DMS 273 treated with DMSO at 0.1 percent for 48 hours (cell line): ENCODE results near the gene FMNL2.

Experiments
- DNase-seq: peaks from one replicate; lab custom pipeline; 2025; lab: John Stamatoyannopoulos, UW

FMNL2 gene

DNA sequence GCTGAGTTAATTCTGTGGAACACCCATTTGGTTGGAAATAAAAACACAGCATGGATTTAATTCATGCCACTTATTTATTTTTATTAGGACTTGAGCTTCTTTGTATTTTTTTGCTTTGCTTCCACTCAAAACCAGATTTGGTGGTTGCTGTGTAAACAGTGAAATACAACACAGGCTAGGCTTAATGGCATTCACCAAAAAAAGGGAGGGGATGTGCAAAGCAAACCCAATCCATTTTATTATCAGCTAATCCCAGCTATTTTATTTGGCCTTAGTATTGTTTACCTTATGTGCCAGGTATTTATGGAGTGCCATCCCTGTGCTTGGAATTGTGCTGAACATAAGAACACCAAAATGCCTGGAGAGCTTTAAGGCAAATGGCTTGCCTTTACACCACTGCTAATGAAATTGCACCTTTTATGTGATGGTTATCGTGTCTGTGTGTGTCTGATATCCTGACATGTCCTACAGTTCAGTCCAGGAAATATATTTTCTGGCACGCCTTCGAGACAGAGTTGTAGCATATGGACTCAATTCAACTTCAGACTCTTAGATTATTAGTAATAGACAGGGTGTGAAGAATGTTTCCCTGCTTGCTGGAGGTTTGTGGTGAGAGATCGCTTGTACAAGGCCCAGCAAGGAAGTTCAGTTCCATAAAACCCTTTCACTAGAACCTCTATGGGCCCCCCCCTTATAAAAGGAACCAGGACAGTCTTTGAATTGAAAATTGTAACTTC, 282.6 kb downstream of the FMNL2 start:
- no peak for DNase-seq

DNA sequence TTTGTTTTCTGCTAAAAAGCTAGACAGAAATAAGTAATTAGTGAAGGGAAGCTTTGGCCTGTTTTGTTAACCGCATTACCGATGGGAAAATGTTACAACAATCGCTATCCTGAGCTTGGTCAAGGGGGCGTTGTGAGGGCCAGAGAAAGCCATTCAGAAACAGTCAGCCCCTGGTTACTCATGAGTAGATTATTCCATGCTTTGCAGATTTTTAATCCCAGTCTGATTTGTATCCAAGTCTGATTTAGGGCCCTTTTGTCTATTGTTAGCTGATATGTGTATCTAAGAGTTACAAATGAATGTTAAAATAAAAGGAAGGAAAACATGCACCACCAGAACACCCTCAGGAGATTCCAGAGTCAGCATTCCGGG, 283.2 kb downstream of the FMNL2 start:
- no peak for DNase-seq

DNA sequence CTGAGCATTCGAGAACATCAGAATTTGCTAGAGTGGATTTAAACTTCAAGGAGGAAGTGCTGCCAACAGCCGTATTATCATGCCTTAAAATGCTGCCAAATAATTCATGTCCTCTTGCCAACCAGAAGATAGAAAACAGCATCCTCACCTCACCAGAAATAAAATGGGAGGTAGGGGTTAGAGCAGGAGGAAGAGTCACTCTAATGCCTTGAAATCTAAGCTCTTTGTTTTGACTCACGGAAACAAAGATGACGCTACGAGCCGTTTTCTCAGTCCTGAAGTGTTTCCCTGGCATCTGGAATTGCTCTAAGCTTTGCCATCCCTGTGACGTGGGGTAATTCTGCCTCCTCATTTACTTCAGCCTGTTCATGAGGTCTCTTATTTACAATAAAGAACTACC, 285.2 kb downstream of the FMNL2 start:
- DNase-seq: no peak

DNA sequence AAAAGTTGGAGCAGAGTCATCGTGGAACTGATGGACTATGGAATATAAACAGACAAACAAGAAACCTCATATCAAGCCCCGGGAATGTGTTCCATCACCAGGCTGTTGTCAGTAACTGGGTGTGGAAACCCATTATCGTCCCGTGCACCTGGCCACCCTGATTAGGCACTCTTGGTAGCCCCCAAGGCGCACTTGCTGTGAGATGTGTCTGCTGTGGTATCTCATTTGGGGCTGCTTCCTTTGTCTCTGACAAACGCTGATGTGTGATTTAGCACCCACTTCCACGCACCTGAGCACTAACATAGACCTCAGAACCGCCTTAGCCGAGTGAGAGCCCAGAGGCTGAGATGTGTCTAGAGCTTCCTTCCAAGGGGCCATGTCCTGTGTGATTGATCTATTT, 286.0 kb downstream of the FMNL2 start:
- DNase-seq: no peak

DNA sequence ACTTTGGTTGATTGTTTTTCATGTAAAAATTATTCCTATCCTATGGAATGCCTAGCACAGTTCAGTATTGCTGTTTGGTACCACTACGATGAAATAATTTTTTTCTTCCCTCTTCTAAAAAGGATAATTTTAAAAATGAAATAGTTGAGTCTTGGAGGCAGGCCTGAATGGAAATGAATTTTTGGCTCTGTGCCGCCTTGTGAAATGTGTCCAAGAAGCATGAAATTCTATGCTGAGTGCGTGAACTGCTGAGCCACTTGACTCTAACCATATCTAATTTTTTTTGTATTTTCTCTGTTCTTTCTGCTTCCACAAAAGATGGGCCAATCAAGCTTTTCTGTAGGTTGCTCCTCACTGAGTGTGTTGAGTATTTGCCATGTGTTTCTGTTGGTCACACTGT, 287.2 kb downstream of the FMNL2 start:
- no peak for DNase-seq

DNA sequence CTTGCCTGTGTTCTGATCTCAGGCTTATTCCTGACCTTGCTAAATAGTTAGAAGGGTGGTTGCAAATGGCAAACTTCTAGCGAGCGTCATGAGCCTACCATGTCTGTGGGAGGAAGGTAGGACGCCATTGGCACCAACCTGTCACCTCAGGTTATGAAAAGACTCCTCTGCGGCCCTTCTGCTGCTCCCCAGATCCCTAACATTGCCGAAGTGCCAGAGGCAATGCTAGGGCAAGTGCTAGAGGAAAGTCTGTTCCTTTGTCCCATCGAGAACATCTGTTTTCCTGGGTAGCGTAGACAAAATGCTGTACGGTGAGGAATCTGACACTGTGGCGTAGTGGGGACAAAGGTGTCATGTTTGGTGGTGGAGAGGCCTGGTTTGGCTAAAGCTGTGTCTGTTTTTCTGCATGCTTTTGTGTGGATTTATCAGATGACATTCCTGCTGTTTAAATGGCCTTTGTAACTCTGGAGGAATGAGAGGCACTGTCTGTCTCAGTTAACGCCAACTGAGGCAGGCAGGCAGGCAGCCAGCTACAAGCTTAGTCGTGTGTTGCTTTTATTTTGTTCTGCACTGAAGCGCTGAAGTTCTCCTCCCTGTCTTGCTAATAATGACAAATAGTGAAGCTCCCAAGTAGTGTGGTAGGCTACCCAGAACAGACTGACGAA, 288.2 kb downstream of the FMNL2 start:
- DNase-seq: no peak

DNA sequence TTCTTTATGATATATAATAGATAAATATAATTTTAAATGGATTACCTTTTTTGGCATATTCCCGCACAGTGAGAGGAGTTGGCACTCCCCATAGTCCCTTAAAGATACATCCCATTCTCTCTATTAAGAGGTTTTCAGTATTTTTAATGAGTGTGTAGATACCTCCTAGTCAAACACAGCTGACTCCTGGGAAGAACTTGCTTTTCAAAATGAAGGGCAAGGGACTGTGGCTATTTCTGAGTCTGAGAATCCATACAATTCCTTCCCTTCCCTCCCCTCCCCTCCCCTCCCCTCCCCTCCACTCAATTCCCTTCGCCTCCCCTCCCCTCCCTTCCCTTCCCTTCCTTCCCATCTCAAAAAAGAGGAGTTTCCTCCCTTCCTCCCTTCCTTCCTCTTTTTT, 288.8 kb downstream of the FMNL2 start:
- no peak for DNase-seq

DNA sequence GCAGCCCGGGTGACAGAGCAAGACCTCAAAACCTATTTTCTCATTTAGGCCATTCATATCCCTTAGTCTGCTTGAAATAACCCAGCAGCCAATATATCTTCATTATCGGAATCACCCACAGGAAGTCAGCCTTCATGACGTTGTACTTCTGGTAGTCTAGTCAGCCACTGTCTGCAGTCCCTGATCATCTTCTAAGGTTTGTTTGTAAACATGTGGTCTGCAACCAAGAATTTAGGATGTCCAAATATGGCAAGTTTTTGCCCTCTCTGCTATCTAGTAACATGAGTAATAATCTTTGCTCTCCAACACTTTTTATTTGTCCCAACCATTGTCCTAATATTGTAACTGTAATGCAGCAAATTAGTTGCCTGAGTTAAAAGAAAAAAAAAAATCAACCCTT, 289.8 kb downstream of the FMNL2 start:
- no peak for DNase-seq

DNA sequence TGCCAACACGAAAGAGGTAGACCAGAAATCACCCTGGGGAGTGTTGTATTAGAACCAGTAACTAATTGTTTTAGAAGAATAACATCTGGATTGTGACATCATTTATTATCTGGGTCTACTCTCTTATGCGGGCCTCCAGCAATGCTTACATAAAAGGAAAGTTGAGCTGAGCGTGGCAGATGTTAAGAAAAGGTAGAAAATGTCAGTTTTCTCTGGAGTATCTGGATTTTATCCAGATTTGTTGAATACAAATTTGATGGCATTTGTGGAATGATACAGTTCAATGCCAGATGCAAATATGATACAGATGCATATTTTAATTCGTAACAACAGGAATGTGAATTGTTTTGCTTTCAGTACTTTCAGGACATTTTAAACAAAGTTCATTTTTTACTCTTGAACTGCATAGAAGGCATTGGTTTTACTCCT, 292.0 kb downstream of the FMNL2 start:
- no peak for DNase-seq

DNA sequence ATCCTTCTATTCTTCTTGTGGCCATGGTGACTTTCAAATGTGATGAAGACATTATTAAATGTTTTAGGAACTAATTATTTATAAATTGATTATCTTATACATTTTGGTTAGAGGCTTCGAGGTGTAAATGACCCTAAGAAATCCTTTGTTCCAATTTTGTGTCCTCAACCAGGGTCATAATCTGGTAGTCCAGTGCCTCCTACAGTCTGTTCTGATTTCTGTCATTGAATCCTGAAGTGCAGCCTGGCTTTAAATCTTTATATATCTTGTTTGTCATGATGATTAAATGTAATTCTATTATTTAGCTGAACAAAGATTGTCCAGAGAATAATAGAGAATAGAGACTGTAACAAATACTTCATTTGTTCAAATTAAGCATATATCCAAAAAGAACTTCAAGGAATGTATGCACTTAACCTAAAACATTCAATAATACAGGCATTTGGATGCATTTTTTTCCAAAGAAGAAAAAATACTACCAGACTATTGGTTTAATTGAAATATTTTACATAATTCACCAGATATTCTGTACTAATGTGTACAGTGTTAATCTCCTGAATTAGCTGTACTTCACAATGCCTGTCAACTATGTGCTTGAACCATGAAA, 292.5 kb downstream of the FMNL2 start:
- no peak for DNase-seq

DNA sequence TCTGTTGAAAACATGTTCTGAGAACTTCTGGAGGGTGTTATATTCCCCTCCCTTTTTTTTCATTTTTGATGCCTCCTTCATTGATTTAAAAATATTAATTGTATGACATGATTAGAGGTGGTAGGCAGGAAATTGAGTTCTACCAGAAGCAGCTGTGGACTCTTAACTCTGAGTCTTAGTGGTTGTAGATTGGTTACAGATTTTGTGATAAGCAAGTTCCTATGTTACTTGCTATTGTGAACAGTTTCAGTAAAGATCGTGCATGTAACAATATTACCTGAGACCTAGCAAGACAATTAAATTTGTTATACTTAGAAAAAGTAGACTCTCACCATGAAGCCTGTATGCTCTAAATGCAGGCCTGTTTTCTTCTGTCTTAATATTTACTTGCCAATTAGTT, 294.2 kb downstream of the FMNL2 start:
- DNase-seq: no peak

DNA sequence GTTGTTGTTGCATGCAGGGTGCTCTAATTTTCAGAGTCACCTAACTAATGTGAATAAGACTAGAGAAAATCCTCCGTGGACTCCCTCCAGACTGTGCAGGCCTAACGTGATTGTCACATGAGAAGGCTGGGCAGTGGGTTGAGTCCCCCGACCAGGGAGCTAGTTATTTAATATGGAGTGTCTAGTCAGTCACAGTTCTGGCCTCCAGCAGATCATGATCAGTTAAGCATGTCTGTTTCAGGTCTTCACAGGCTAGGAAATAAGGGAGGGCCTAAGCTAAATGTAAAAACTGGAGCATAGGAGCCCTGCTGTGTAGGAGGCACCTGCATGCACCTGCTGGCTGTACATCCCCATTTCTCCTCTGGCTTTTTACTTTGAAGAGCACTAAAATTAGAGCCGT, 295.5 kb downstream of the FMNL2 start:
- no peak for DNase-seq

DNA sequence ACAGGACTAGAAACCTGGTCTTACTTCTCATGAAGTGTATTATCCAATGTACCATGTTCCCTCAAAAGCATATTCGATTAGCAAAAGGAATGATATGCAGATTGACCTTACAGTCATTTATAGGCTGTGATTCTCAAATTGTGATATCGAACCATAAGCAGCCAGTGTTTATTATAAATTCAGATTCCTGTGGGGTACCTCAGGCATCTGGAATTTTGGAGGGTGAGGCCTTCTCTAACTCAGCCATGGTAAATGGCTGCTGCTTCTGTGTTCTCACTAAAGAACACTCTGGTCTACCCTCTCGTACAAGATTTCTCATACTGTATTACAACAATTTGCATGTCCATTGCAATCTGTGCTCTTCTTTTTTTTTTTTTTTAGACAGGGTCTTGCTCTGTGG, 297.8 kb downstream of the FMNL2 start:
- no peak for DNase-seq

DNA sequence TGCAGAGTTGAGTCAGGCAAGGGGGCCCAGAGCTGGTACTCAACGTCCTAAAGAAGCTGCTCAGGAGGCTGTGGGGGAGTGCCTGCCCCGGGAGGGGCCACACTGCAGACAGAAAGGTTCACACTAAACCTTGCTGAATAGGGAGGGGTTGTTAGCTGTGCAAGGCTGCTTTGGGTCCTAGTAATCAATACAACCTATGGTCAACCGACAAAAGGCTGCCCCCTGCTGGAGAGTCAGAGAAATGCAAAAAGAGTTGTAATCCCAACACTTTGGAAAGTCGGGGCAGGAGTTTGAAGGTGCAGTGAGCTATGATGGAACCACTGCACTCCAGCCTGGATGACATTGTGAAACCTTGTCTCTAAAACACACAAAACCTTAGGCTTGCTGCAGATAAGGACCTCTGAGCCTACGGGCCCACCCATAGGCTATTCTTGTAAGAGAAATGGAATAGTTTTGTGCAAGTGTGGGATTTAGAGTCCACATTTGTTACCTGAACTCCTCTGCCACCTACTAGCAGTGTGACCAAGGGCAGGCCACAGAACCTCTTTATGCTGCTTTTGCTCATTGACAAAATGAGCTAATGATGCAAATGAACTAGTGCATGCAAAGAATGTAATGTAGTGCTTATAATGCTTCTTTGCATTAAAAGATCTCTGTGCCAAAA, 300.8 kb downstream of the FMNL2 start:
- peak; percentile 27 for DNase-seq

DNA sequence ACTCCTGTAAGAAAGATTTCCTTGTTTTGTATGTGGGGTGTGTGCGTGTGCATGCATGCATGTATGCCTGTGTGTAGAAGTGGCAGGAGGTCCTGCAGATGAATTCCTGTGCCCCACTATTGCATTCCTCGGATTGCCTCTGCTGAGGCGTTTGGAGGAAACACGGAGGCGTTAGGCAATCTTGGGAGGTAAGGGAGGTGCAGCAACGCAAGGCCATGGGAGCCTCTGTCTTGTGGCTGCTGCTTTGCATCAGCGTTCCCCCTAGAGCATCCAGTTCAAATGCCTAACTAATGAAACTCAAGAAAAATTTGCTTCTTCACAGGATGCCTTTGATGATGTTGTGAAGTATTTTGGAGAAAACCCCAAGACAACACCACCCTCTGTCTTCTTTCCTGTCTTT, 302.3 kb downstream of the FMNL2 start:
- no peak for DNase-seq

DNA sequence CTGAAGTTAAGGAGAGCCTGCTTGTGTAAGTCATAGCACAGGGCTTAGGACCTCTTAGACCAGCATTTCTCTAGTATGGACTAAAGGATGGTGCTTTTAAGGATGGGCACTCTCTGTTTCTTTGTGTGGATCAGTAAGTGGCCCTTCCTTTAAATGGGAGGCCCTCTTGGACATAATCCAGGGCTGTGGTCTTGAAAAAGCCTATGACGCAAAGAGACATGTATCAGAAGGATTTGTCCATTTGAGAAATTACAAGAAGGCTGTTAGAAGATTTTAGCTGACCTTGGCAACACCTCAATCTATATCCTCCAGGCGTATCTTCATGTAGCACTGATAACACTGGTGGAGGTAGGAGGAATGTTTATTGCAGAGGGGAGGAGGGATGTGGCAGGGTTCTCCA, 303.1 kb downstream of the FMNL2 start:
- no peak for DNase-seq

DNA sequence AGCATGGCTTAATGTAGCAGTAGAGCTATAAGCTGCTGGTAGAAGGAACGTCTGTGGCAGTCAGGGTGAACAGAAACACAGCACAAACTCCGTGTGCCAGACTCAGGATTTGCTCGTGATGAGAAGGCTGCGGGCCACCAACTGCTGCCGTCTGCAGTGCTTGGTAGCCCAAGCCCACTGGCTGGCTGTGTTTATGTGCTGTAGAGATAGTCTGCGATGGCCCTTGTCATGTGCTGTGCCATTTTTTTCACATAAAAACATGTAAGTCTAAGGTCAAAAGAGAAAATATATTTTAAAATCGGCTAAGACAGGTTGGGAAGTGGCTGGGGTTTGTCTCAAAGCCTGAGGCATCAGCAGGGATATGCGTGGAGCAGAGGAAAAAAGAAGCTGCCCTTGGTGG, 303.6 kb downstream of the FMNL2 start:
- DNase-seq: no peak

DNA sequence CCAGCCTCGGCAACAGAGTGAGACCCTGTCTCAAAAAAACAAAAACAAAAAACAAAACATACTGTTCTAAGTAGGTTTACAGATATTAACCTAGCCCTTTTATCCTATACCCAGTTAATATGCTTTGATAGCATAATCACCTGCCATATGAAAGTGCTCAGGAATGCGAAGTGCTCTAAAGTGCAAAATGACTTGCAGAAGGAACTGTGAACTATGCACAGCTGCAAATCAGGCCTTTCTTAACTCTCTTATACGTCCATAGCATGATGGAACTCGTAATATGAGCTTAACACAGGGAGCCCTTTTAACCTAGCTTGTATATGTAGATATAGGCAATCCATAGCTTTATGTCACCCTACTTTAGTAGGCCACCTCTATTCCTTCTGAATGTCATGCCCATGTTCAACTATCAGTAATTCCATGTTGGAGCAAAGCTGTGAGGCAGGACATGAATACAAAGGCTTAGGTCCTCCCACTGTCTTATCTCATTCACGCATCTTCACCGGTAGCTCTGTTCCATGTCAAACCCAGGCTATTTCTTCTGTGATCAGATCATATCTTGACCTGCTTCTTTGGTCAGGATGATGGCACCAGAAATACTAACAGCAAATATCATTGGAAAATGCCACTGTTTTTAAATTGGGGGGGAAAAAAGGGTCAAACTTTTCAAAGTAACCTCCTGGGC, 309.4 kb downstream of the FMNL2 start:
- no peak for DNase-seq

DNA sequence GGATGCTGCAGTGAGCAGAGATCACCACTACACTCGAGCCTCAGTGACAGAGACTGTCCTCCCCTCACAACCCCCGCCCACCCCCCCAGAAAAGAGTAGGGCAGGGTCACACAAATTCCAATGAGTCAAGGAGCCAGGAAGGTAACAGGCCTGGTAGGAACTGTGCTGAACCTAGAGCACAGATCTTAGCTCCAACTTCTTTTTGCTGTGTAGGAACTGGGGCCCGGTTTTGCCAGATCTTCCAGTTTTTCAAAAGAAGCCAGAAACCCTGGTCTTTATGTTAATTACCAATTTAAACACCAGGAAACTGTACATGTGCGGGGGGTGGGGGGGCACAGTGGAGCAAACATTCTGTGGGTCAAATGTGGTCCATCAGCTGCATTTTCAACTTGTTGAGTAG, 311.3 kb downstream of the FMNL2 start:
- DNase-seq: no peak

DNA sequence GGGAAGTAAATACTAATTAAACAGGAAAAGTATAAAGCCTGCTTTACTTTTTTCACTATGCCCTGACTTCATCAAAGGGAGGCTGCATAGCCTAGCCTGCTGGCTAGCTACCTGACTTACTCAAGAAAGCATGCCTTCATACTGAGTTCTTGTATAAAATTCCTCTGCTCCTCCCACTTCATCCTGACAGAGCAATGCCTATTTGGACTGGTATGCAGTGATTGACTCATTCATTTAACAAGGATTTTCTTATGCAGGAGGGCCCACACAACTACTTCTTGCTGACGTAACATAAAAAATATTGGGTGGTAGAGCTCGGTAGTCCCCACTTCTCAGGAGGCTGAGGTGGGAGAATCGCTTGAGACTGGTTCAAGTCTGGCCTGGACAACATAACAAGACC, 311.8 kb downstream of the FMNL2 start:
- no peak for DNase-seq

DNA sequence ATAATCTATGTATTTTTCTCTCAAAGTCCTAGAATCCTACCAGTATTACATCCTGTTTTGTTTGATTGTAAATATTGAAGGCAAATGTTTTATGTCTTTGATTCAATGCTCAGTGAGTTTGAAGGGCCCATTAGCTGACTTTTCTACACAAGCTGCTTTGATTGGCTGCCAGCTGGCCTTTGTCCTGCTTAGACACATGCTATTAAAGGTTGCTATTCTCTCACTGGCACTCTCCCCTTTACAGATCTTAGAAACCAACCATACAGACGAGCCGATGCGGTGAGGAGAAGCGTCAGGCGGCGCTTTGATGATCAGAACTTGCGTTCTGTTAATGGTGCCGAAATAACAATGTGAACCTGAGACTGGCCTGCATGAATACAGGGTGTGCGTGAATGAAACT, 312.6 kb downstream of the FMNL2 start:
- no peak for DNase-seq

DNA sequence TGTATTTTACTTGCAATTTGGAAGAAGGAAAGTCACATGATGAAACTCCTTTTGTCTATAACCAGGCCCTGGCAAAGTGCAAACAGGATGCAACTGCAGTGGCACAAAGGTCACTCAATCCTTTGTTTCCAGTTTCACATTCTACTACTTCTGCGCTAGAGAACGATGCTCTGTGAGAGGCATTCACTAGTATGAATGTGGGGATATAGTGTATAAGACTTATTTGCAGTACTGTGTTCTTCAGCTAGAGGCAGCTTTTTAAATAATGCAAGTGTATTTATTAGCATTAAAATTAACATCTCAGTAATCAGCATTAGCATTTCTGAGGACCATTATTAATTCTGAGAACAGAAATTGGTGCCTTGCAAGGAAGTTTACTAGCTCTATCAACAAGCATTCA, 313.4 kb downstream of the FMNL2 start:
- DNase-seq: no peak

DNA sequence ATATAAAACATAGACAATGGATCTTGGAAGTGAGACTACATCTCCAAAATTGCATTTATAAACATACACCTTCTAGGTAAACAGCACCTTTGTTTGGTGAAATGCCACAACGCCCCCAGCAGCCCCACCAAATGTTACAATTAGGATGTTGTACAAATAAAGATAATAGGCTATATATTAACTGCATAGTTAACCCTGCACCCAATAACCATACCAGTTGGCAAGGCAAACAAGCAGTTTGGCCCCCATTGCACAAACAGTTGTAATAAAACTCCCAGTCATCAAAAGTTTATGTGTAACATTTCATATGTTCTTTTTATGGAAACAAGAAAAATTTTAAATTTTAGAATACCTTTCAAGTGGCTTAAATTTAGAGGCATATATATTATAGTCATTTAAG, 315.0 kb downstream of the FMNL2 start:
- no peak for DNase-seq
